Breast epithelium (tissue), 3 donors: Measurements from ENCODE around the gene KLHL15.

Experiments used
- CTCF ChIP-seq, 3 donors: fragments of 450-650 bp; IDR thresholded peaks; one replicate each; pipeline ENCODE4 v1.5.1; 2016 to 2017; ENCODE audit warnings: antibody characterized with exemption in 3 of 3, mild to moderate bottlenecking in 3 of 3, moderate library complexity in 3 of 3
- POLR2A ChIP-seq: fragments of 450-650 bp; IDR thresholded peaks from one replicate; pipeline ENCODE4 v1.6.1; 2016; ENCODE audit warnings: antibody characterized with exemption, mild to moderate bottlenecking, moderate library complexity

GRCh38 chrX:24037729-24038128 lies 10.7 kb upstream of the KLHL15 start:
- no peak for TF ChIP-seq CTCF (IDR thresholded peaks at IDR 0.05)
- no peak for TF ChIP-seq POLR2A
